SK-N-MC (cell line): Measurements from ENCODE around the gene MAPT.

Source experiments
- EZH2 ChIP-seq: fragments of 200-600 bp; sonication (generic); IDR thresholded peaks from one replicate; pipeline ENCODE4 v1.6.1; 2017; ENCODE audit warnings: antibody characterized with exemption
- POLR2AphosphoS5 ChIP-seq: IDR thresholded peaks from 2 replicates; pipeline ENCODE4 v1.6.1; 2012; ENCODE audit warnings: mild to moderate bottlenecking, low read depth, low read length, borderline replicate concordance

DNA sequence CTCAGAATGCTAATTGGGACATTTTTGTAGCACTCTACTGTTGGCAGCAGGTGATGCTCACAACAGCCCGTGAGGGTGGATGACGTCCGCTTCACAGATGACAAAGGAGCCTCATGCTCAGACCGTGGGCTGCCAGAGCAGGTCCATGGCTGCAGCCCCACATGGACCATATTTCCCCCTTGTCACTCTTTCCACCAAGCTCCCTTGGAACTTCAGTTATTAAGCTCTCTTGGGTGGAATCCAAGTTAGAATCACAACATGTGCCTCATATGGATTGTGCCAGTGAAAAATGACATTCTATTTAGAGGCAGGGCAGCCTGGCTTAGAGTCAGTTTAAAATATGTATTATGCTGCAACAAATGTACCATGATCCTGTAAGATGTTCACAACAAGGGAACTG, 71.5 kb downstream of the MAPT start:
- TF ChIP-seq POLR2AphosphoS5, result no peak
- TF ChIP-seq EZH2, result no peak
